ENCODE data around the gene ARHGAP32. TPM values are rescaled to one million over a fixed set of nuclear protein-coding genes. Genes with fewer than 3 reads are reported as not detected.
"Not testable (repeated sequence)": the region's sequence is repeated elsewhere in the genome, so short reads cannot be mapped to it uniquely, and the experiment has no call there.

Gene ARHGAP32
- total RNA-seq, 4 donors from 2014 or later: 10.9 to 28.0 (median 19.2) TPM

DNA sequence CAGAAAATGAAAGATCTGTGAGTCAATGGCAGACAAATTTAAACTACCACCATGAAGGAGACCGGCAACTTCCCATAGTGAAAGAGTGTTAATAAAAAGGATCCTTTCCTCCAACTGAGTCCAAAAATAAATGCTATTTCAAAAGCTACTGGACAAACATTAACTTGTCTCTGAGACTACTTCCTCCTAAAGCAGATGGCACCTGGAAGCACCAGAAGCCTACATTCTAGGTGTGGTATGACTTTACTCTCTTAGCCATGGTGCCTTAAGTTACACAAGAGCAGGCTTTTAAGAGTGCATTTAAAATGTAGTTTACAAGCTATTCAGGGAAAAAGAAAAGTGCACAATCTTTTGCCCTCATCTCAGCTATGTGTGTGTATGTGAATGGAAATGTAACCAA is 2.5 kb downstream of the ARHGAP32 start:
- H3K4me3 ChIP-seq: no peak overlapping the region
- peaks cover 0 to 6% (median 0%) of the 10 kb centered on the region in 4 donors for H3K9me3 ChIP-seq
- 85 to 89% methylated on average over 1 of the region's 1 CpG for WGBS, 2 donors
- no peak for TF ChIP-seq EP300 (IDR thresholded peaks at IDR 0.05)
- no peak for TF ChIP-seq POLR2A (IDR thresholded peaks at IDR 0.05)
- TF ChIP-seq, protein P1, sequence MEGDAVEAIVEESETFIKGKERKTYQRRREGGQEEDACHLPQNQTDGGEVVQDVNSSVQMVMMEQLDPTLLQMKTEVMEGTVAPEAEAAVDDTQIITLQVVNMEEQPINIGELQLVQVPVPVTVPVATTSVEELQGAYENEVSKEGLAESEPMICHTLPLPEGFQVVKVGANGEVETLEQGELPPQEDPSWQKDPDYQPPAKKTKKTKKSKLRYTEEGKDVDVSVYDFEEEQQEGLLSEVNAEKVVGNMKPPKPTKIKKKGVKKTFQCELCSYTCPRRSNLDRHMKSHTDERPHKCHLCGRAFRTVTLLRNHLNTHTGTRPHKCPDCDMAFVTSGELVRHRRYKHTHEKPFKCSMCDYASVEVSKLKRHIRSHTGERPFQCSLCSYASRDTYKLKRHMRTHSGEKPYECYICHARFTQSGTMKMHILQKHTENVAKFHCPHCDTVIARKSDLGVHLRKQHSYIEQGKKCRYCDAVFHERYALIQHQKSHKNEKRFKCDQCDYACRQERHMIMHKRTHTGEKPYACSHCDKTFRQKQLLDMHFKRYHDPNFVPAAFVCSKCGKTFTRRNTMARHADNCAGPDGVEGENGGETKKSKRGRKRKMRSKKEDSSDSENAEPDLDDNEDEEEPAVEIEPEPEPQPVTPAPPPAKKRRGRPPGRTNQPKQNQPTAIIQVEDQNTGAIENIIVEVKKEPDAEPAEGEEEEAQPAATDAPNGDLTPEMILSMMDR (IDR thresholded peaks at IDR 0.05): no peak
- H3K27ac ChIP-seq: no peak overlapping the region
- H3K27me3 ChIP-seq: no peaks in the 10 kb centered on the region
- H3K36me3 ChIP-seq: no peaks in the 10 kb centered on the region
- DNase-seq (ENCODE audit: low spot score in 2 of 2): no peak
- H3K4me1 ChIP-seq: peaks cover 0 to 9% (median 3%) of the 10 kb centered on the region in 4 donors

DNA sequence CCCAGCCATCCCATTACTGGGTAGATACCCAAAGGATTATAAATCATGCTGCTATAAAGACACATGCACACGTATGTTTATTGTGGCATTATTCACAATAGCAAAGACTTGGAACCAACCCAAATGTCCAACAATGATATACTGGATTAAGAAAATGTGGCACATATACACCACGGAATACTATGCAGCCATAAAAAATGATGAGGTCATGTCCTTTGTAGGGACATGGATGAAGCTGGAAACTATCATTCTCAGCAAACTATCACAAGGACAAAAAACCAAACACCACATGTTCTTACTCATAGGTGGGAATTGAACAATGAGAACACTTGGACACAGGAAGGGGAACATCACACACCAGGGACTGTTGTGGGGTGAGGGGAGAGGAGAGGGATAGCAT is 7.0 kb downstream of the ARHGAP32 start:
- not testable (repeated sequence) for H3K27me3 ChIP-seq; DNase-seq (ENCODE audit: low spot score in 2 of 2); H3K4me3 ChIP-seq; H3K27ac ChIP-seq; H3K36me3 ChIP-seq; H3K9me3 ChIP-seq; H3K4me1 ChIP-seq
- 89% methylated on average over 2 of the region's 2 CpGs for WGBS, 2 donors

DNA sequence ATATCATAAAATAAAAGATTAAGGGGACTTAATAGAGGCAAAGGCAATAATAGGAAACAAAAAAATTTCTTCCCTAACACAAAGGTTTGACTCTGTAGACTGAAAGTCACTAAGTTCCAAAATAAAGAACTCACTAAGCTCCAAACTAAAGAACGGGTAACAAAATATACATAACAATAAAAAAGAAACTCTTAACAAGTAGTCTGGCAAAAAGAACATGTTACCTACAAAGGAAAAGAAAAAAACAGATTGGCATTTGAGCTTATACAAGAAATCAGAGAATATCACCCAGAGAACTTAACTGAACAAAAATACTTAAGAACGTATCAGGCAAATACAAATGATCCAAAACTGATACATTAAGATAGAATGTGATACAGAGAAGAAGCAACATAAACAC is 7.5 kb downstream of the ARHGAP32 start:
- H3K9me3 ChIP-seq: peaks cover 0 to 6% (median 0%) of the 10 kb centered on the region in 4 donors
- H3K27ac ChIP-seq: no peak overlapping the region
- no peaks in the 10 kb centered on the region for H3K27me3 ChIP-seq
- DNase-seq (ENCODE audit: low spot score in 2 of 2): no peak
- no peak overlapping the region for H3K4me3 ChIP-seq
- TF ChIP-seq EP300 (IDR thresholded peaks at IDR 0.05): no peak
- TF ChIP-seq POLR2A (IDR thresholded peaks at IDR 0.05): no peak
- TF ChIP-seq, protein P1 (IDR thresholded peaks at IDR 0.05): no peak
- 80 to 90% methylated on average over 2 of the region's 2 CpGs for WGBS, 2 donors
- no peaks in the 10 kb centered on the region for H3K4me1 ChIP-seq
- H3K36me3 ChIP-seq: no peaks in the 10 kb centered on the region

DNA sequence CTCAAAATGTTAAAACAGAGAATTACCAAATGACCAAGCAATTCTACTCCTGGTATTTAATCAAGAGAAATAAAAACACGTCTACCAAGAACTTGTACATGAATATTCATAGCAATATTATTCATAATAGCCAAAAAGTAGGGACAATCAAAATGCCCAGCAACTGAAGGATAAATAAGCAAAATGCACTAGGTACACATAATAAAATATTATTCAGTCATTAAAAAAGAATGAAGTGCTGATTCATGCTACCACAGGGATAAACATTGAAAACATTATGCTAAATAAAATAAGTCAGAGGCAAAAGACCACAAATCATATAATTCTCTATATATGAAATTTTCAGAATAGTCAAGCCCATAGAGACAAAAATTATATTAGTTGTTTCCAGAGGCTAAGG is 24.8 kb downstream of the ARHGAP32 start:
- H3K4me3 ChIP-seq: no peak overlapping the region
- WGBS, 2 donors: 62 to 65% methylated on average over 1 of the region's 1 CpG
- no peaks in the 10 kb centered on the region for H3K4me1 ChIP-seq
- H3K27ac ChIP-seq: no peak overlapping the region
- DNase-seq (ENCODE audit: low spot score in 2 of 2): no peak
- TF ChIP-seq, protein P1 (IDR thresholded peaks at IDR 0.05): no peak
- TF ChIP-seq EP300 (IDR thresholded peaks at IDR 0.05) (no peak), POLR2A (IDR thresholded peaks at IDR 0.05) (no peak)
- H3K27me3 ChIP-seq: no peaks in the 10 kb centered on the region
- peaks cover 0 to 15% (median 0%) of the 10 kb centered on the region in 3 donors for H3K36me3 ChIP-seq
- peaks cover 0 to 14% (median 4%) of the 10 kb centered on the region in 4 donors for H3K9me3 ChIP-seq

DNA sequence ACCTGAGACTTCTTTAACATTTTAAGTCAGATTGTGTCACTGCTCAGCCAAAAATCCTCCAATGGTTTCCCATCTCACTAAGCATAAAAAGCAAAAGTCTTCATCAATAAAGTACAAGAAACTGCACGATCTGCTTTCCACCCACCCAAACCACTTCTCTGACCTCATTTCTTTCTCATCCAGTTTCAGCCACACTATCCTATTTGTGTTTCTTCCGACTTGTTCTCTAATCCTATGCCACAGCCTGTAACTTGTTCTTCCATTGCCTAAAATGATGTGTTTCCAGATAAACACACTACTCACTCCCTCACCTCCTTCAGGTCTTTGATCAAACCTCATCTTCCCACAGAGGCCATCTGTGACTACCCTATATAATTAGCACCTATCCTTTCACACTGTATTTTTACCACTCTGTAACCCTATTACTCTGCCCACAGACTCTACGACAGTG is 28.4 kb downstream of the ARHGAP32 start:
- Histone ChIP-seq H3K27me3 (no peaks in the 10 kb centered on the region), H3K4me1 (peaks cover 0 to 6% (median 0%) of the 10 kb centered on the region in 4 donors), H3K27ac (no peak overlapping the region), H3K9me3 (peaks cover 0 to 21% (median 4%) of the 10 kb centered on the region in 4 donors), H3K36me3 (peaks cover 0 to 25% (median 0%) of the 10 kb centered on the region in 3 donors), H3K4me3 (no peak overlapping the region)
- 77 to 78% methylated on average over 3 of the region's 3 CpGs for WGBS, 2 donors
- TF ChIP-seq EP300 (IDR thresholded peaks at IDR 0.05): no peak
- no peak for TF ChIP-seq POLR2A (IDR thresholded peaks at IDR 0.05)
- TF ChIP-seq, protein P1 (IDR thresholded peaks at IDR 0.05): no peak
- DNase-seq (ENCODE audit: low spot score in 2 of 2): no peak

DNA sequence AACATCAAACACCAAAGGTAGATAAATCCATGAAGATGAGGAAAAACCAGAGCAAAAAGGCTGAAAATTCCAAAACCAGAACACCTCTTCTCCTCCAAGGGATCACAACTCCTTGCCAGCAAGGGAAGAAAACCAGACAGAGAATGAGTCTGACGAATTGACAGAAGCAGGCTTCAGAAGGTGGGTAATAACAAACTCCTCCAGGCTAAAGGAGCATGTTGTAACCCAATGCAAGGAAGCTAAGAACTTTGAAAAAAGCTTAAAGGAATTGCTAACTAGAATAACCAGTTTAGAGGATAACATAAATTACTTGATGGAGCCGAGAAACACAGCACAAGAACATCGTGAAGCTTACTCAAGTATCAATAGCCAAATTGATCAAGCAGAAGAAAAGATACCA is 35.0 kb downstream of the ARHGAP32 start:
- H3K27ac ChIP-seq: not testable (repeated sequence)

More for the DNA sequence above, 35.0 kb downstream of the ARHGAP32 start:
- H3K27me3 ChIP-seq; DNase-seq (ENCODE audit: low spot score in 2 of 2); H3K4me3 ChIP-seq; H3K4me1 ChIP-seq: not testable (repeated sequence)
- peaks cover 0 to 41% (median 0%) of the 10 kb centered on the region in 3 donors for H3K36me3 ChIP-seq
- H3K9me3 ChIP-seq: peaks cover 0 to 63% (median 8%) of the 10 kb centered on the region in 4 donors
- 95 to 96% methylated on average over 3 of the region's 3 CpGs for WGBS, 2 donors
